COLO668 (cell line): ENCODE measurements around the gene BAIAP3.
"Not testable (repeated sequence)": the region's sequence is repeated elsewhere in the genome, so short reads cannot be mapped to it uniquely, and the experiment has no call there.

ENCODE experiments used
- DNase-seq: peaks from one replicate; lab custom pipeline; 2025; ENCODE audit not compliant: unreplicated experiment; lab: John Stamatoyannopoulos, UW

BAIAP3 gene

DNA sequence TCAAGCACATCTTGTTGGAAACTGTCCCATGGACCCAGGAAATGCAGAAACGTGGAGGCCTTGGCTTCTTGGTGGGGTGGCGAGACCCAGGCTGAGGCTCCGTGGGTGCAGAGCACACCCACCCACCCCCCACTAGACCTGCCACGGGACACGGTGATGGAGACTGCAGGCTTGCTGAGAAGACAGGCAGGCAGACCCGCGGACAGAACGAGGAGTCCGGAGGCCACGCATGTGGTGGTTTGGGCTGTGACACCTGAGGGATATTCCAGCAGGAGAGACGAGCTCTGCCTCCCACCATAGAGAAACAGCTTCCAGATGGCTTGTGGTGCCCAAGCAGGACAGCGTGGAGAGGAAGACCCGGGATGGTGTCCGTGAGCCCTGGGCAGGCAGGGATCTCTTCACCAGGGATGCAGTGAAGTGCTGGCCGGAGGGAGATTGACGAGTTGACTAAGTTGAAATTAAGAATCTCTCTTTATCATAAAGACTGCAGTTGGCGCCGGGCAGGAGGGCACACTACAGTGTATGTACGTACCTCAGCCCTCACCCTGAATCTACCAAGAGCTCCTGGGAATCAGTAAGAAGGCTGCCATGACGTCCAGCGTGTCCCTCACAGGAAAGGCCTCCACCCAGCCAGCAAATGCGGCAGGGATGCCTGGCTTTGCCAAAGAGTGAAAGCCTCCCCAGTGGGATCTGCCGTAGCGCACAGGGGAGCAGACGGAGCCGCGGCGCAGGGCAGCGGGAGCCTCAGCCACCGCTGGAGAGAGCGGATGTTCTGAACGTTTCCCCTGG lies 15.8 kb upstream of the BAIAP3 start:
- DNase-seq: no peak

GRCh38 chr16:1318268-1318545 lies 15.2 kb upstream of the BAIAP3 start:
- DNase-seq: no peak

- DNase-seq: no peak
Measured at GRCh38 chr16:1319041-1319440, 14.4 kb upstream of the BAIAP3 start.

DNA sequence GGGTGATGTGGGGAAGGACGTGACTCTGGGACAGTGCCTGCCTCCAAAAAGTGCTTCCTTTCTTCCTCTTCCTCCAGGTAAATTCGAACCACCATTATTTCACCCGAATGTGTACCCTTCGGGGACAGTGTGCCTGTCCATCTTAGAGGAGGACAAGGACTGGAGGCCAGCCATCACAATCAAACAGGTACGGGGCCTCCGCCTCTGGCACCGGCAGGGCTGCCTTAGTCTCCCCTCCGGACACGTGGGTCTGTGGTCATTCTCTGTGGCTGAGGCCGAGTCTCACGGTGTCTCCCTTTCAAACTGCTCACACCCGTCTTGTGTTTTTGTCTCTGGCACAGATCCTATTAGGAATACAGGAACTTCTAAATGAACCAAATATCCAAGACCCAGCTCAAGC lies 13.3 kb upstream of the BAIAP3 start:
- DNase-seq: no peak

GRCh38 chr16:1320658-1321240 lies 12.7 kb upstream of the BAIAP3 start:
- no peak for DNase-seq

- no peak for DNase-seq
Measured at GRCh38 chr16:1322407-1322806, 11.0 kb upstream of the BAIAP3 start.

DNA sequence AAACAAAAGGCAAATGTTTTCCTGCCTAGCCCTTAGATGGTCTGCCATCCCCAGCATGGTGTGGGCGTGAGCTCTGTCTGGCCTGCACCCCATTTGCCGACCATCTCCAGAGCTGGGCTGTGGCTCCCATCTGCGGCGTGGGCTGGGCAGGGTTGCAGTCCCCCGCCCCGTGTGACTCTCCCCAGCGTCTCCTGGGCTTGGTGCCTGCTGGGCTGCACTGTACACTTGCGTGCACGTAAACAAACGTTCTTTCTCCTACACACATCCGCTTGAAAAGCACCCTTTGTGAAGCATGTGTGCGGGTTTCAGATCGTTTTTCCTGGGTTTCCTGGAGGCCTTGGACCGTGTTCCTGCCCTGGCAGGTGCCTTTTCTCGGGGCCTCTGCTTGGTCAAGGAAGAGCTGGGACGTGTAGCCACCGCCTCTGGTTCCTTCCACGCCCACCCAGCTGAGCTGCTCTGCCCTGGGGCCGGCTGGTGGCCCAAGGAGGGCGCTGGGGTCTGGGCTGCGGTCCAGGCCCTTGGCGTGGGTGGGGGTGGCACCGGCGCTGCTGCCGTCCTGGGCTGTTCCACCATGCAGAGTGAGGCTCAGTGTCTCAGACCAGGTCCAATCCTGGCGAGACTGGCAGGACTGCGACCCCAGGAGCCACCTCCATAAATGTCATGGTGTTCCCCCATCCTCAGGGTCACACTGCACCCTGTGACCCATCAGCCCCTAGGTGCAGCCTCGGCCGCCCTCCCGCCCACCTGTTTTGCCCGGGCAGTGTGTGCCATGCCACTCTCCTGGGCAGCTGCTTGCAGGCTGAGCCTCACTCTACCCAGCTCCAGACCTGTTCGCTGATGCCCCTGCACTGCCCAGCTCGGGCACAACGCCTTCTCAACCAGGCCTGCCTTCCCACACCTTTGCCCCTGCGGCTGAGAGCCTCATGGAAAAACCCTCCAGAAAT lies 9.9 kb upstream of the BAIAP3 start:
- DNase-seq: no peak

DNA sequence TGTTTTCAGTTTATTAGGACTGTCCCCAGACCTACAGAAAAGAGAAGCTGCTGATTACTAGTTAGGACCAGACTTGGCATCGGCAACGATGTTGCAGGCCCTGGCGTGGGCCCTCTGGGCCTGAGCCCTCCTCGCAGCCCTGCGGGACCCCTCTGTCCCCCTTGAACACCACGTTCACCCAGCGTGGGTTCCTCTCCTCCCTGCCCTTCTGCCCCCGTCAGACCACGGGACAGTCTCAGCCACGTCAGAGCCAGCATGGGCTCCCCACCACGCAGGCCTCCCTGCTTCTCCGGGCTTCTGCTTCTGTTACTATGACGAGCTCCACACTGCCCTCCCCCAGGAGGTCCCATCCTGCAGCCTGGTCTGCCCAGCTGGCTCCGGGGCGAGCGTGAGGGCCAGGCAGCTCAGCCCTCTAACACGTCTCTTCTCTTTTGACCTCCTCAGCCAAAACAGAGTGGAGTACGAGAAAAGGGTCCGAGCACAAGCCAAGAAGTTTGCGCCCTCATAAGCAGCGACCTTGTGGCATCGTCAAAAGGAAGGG lies 9.1 kb upstream of the BAIAP3 start:
- DNase-seq: no peak

- DNase-seq: no peak
Measured at GRCh38 chr16:1325261-1325660, 8.2 kb upstream of the BAIAP3 start.

- DNase-seq: no peak
Measured at GRCh38 chr16:1325673-1326371, 7.6 kb upstream of the BAIAP3 start.

GRCh38 chr16:1326391-1326790 lies 7.1 kb upstream of the BAIAP3 start:
- no peak for DNase-seq

GRCh38 chr16:1326946-1327618 lies 6.4 kb upstream of the BAIAP3 start:
- no peak for DNase-seq

- peak; percentile 49 for DNase-seq
Measured at GRCh38 chr16:1327619-1327947, 5.9 kb upstream of the BAIAP3 start.

- not testable (repeated sequence) for DNase-seq
Measured at GRCh38 chr16:1328136-1328535, 5.3 kb upstream of the BAIAP3 start.

DNA sequence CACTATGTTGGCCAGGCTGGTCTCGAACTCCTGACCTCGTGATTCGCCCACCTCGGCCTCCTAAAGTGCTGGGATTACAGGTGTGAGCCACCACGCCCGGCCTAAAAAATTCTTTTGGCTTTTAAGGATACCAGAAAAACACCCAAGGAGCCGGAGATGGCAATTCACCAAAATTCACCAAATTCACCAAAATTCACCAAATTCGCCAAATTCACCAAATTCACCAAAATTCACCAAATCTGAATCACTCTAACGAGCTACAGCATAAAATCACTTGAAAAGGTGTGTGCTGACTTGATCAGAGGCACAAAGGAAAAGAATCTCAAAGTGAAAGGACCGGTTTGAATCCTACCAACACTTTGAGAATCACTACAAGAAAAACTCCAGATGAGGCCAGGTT lies 4.5 kb upstream of the BAIAP3 start:
- DNase-seq: not testable (repeated sequence)

GRCh38 chr16:1330260-1330914 lies 3.1 kb upstream of the BAIAP3 start:
- peak; percentile 38 for DNase-seq

DNA sequence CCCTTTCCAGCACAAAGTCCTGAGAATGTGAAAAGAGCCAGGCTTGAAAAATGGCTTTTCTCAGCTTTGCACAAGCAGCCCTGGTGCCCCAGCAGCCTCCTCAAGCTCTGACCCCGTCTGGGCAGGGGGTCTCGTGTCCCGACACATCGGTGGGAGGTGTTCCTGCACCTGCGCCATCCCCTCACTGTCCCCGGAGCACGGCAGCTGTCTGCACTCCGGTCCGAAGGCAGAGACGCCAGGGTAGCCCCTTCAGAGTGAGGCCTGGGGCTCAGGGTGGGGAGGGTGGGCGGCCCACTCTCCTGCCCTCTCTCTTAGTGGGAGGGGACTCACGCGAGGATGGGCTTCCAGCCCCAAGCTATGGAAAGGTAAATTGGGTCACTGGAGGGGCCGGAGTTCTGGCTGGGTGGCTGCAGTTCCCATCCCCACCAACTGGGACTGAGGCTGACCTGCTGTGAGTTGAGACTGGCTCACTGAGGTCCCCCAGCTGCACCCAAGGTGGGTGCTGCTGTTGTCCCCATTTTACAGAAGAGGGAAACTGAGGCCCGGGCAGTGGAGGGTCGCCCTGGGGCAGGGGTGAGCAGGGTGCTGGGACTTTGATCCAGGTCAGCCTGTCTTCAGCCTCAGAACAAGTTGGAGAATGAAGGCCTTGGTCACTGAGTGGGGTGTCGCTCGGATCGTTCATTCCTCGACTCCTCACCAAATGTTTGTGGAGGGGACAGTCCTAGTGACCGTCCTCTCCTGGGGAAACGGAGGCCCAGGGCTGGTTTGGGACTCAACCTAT lies 2.3 kb upstream of the BAIAP3 start:
- no peak for DNase-seq

GRCh38 chr16:1331712-1332617 lies 1.5 kb upstream of the BAIAP3 start:
- peak; percentile 94 for DNase-seq
